ENCODE data around the gene GSTO1. TPM values are rescaled to one million over a fixed set of nuclear protein-coding genes. Genes with fewer than 3 reads are reported as not detected.

GSTO1 gene
- total and polyA plus RNA-seq, 2 of the 13 experiments (the other 11 are each of a cell fraction or from before 2014, with no cell fraction given) = 228 to 300 TPM

- TF ChIP-seq AKNA (CRISPR knock-in tag; IDR thresholded peaks at IDR 0.05; ENCODE audit: borderline replicate concordance) = no peak
- TF ChIP-seq ZFP82 (CRISPR knock-in tag; IDR thresholded peaks at IDR 0.05; ENCODE audit: borderline replicate concordance) = no peak
- peak; percentile 51; the same call in 1 of the 2 replicates for TF ChIP-seq ZMYM3 (CRISPR knock-in tag; IDR thresholded peaks at IDR 0.05)
- peak; percentile 81; the same call in 1 of the 2 replicates for TF ChIP-seq ZNF746 (CRISPR knock-in tag; IDR thresholded peaks at IDR 0.05)
- no peak for TF ChIP-seq YEATS2 (CRISPR knock-in tag; IDR thresholded peaks at IDR 0.05; ENCODE audit: borderline replicate concordance)
- TF ChIP-seq YY1 (IDR thresholded peaks at IDR 0.05; ENCODE audit: insufficient read depth, insufficient replicate concordance, low read depth, low read length) = peak; percentile 30
- 0 out of 2 replicates have a peak, but pooled peaks have one; percentile 23 for TF ChIP-seq ZNF639 (CRISPR knock-in tag; conservative IDR thresholded peaks at IDR 0.05)
- no peak for TF ChIP-seq PAWR (CRISPR knock-in tag; IDR thresholded peaks at IDR 0.05; ENCODE audit: borderline replicate concordance)
- TF ChIP-seq FOSL1 (CRISPR knock-in tag; IDR thresholded peaks at IDR 0.05; ENCODE audit: borderline replicate concordance) = peak; percentile 90
- TF ChIP-seq ZZZ3 (CRISPR knock-in tag; IDR thresholded peaks at IDR 0.05; ENCODE audit: borderline replicate concordance) = no peak
- TF ChIP-seq ZNF12 (CRISPR knock-in tag; IDR thresholded peaks at IDR 0.05) = peak; percentile 17; the same call in 1 of the 2 replicates
- TF ChIP-seq TFE3 (CRISPR knock-in tag; IDR thresholded peaks at IDR 0.05) = peak; percentile 84
- no peak for TF ChIP-seq ZNF318 (CRISPR knock-in tag; IDR thresholded peaks at IDR 0.05)
Observed at GRCh38 chr10:104253106-104253505, 1.6 kb upstream of the GSTO1 start (continued).

Data from HepG2 (cell line).